ENCODE results near the gene KIAA1328. TPM values are rescaled to one million over a fixed set of nuclear protein-coding genes. Genes with fewer than 3 reads are reported as not detected.
"Not testable (repeated sequence)": the region's sequence is repeated elsewhere in the genome, so short reads cannot be mapped to it uniquely, and the experiment has no call there.

The KIAA1328 gene
- total RNA-seq, 1 donor from 2014 or later: 17.8 TPM

DNA sequence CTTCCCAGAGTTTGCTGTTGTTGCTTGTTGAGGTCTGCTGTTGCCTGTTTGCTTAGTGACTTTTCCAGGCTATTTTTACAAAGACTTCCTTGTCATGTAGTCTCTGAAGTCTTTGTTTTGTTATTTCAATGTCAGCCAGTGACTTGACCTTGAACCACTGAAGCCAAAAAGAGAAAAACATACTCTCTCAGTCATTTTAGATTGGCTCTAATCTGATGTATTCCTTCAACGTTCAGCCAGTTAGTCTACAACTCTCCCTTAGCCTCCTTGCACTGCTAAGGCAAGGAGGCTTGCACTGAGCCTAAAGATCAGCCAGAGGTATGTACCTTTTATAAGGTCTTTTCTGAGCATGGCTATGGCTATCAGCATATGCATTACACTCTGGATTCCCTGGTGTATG, 27.9 kb downstream of the KIAA1328 start:
- no peaks in the 10 kb centered on the region for H3K4me1 ChIP-seq
- no peaks in the 10 kb centered on the region for H3K27me3 ChIP-seq (ENCODE audit: low read depth)
- H3K36me3 ChIP-seq: no peaks in the 10 kb centered on the region
- no peak for ATAC-seq
- H3K9me3 ChIP-seq: peaks cover 7% of the 10 kb centered on the region
- no peak overlapping the region for H3K27ac ChIP-seq
- TF ChIP-seq, protein P1, sequence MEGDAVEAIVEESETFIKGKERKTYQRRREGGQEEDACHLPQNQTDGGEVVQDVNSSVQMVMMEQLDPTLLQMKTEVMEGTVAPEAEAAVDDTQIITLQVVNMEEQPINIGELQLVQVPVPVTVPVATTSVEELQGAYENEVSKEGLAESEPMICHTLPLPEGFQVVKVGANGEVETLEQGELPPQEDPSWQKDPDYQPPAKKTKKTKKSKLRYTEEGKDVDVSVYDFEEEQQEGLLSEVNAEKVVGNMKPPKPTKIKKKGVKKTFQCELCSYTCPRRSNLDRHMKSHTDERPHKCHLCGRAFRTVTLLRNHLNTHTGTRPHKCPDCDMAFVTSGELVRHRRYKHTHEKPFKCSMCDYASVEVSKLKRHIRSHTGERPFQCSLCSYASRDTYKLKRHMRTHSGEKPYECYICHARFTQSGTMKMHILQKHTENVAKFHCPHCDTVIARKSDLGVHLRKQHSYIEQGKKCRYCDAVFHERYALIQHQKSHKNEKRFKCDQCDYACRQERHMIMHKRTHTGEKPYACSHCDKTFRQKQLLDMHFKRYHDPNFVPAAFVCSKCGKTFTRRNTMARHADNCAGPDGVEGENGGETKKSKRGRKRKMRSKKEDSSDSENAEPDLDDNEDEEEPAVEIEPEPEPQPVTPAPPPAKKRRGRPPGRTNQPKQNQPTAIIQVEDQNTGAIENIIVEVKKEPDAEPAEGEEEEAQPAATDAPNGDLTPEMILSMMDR (IDR thresholded peaks at IDR 0.05): no peak
- intact Hi-C loops (cut with DNase I): no loop called here
- no peak overlapping the region for H3K4me3 ChIP-seq
- no peak for DNase-seq

DNA sequence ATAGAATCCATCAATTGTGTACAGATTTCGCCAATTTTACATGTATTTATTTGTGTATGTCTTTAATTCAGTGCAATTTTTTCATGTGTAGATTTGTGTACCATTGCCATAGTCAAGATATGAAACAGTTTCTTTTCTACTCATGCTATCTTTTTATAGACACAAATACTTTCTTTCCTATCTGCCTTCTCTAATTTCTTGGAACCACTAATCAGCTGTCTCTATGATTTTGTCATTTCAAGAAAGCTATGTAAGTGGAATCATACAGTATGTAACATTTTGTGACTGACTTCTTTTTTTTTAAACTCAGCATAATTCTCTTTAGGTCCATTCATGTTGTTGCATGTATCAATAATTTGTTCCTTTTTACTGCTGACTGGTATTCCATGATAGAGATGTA, 33.3 kb downstream of the KIAA1328 start:
- Histone ChIP-seq H3K4me1 (no peaks in the 10 kb centered on the region), H3K36me3 (no peaks in the 10 kb centered on the region), H3K27me3 (ENCODE audit: low read depth) (no peaks in the 10 kb centered on the region), H3K9me3 (no peaks in the 10 kb centered on the region), H3K27ac (no peak overlapping the region), H3K4me3 (no peak overlapping the region)
- DNase-seq (no peak), ATAC-seq (no peak)
- intact Hi-C loops (cut with DNase I): no loop called here
- TF ChIP-seq, protein P1 (IDR thresholded peaks at IDR 0.05): no peak

DNA sequence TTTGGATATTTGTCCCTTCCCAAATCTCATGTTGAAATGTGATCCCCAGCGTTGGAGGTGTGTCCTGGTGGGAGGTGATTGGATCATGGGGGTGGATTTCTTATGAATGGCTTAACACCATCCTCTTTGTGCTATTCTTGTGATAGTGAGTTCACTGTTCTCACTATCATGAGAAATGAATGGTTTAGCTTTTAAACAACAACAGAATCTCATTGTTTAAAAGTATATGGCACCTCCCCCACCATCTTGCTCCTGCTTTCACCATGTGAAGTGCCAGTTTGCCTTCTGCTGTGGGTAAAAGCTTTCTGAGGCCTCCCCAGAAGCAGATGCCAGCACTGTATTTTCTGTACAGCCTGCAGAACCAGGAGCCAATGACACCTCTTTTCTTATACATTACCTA, 38.1 kb downstream of the KIAA1328 start:
- TF ChIP-seq, protein P1 (IDR thresholded peaks at IDR 0.05): no peak
- ATAC-seq (no peak), DNase-seq (no peak)
- Histone ChIP-seq H3K9me3 (no peaks in the 10 kb centered on the region), H3K4me1 (no peaks in the 10 kb centered on the region), H3K27ac (no peak overlapping the region), H3K4me3 (no peak overlapping the region), H3K36me3 (no peaks in the 10 kb centered on the region), H3K27me3 (ENCODE audit: low read depth) (no peaks in the 10 kb centered on the region)
- intact Hi-C loops (cut with DNase I): no loop called here

DNA sequence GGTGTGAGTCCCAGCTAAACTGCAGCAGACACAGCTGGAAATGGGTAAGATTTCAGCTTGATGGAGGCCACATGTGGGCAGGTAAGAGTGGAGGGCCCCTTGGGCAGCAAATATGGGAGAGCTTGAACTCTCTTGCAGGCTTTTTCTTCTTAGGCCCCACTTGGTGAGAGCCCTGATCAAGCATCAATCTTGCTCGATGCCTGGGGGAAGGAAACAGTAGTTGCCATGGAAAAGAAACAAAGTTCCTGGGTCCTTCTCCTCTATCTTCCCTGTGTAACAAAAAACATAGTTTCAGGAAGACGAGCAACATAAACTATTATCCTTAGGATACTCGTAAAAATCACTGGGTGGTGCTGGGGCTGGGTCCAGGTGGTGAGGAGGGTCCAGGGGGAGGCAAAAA, 42.9 kb downstream of the KIAA1328 start:
- intact Hi-C loops (cut with DNase I): no loop called here

DNA sequence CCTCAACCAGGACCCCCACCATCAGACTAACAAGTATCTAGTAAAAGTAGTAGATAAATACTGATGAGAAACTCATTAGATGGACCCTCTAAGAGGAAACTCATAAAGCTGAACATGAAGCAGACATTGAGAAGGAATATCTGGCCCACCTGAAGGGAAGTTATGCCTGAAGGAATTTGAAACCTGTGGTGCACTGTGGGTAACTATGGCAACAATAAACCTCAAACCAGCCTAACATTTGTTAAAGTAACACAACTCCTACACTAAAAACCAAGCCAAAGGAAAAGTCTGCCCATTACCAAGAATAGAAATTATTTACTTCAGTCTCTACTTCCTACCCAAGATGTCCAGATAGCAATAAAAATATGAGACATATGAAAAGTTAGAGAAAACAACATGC, 43.4 kb downstream of the KIAA1328 start:
- TF ChIP-seq, protein P1 (IDR thresholded peaks at IDR 0.05): no peak
- H3K4me1 ChIP-seq: no peaks in the 10 kb centered on the region
- no peak for ATAC-seq

More for the DNA sequence above, 42.9 kb downstream of the KIAA1328 start:
- Histone ChIP-seq H3K27me3 (ENCODE audit: low read depth) (no peaks in the 10 kb centered on the region), H3K27ac (no peak overlapping the region), H3K4me3 (no peak overlapping the region), H3K9me3 (no peaks in the 10 kb centered on the region), H3K36me3 (no peaks in the 10 kb centered on the region), H3K4me1 (no peaks in the 10 kb centered on the region)
- ATAC-seq (no peak), DNase-seq (no peak)
- TF ChIP-seq, protein P1 (IDR thresholded peaks at IDR 0.05): no peak

DNA sequence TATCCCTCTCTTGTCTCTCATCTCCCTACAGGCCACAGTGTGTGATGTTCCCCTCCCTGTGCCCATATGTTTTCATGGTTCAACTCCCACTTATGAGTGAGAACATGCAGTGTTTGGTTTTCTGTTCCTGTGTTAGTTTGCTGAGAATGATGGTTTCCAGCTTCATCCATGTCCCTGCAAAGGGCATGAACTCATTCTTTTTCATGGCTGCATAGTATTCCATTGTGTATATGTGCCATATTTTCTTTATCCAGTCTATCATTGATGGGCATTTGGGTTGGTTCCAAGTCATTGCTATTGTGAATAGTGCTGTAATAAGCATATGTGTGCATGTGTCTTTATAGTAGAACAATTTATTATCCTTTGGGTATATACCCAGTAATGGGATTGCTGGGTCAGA, 44.9 kb downstream of the KIAA1328 start:
- ATAC-seq; H3K9me3 ChIP-seq; intact Hi-C loops (cut with DNase I); H3K36me3 ChIP-seq; H3K27me3 ChIP-seq (ENCODE audit: low read depth); H3K4me3 ChIP-seq; DNase-seq; H3K4me1 ChIP-seq; H3K27ac ChIP-seq: not testable (repeated sequence)

More for the DNA sequence above, 43.4 kb downstream of the KIAA1328 start:
- Histone ChIP-seq H3K4me3 (no peak overlapping the region), H3K9me3 (no peaks in the 10 kb centered on the region), H3K27ac (no peak overlapping the region), H3K27me3 (ENCODE audit: low read depth) (no peaks in the 10 kb centered on the region), H3K36me3 (no peaks in the 10 kb centered on the region)
- intact Hi-C loops (cut with DNase I): no loop called here
- no peak for DNase-seq

DNA sequence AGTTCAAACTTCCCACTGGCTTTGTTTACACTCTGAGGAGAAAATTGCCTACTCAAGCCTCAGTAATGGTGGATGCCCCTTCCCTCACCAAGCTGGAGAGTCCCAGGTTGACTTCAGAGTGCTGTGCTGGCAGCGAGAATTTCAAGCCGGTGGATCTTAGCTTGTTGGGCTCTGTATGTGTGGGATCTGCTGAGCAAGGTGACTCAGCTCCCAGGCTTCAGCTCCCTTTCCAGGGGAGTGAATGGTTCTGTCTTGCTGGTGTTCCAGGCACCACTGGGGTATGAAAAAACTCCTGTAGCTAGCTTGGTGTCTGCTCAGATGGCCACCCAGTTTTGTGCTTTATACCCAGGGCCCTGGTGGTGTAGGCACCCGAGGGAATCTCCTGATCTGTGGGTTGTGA, 50.9 kb downstream of the KIAA1328 start:
- ATAC-seq; H3K4me1 ChIP-seq; H3K27ac ChIP-seq; H3K9me3 ChIP-seq; H3K4me3 ChIP-seq; intact Hi-C loops (cut with DNase I); H3K27me3 ChIP-seq (ENCODE audit: low read depth); H3K36me3 ChIP-seq; DNase-seq: not testable (repeated sequence)
